CD4-positive, alpha-beta T cell treated with Interleukin-4 for 4 hours (primary cell): ENCODE data around the gene NSDHL.

Experiments used
- DNase-seq: peaks from one replicate; pipeline ENCODE4 v3.0.0-alpha.2; 2020

The NSDHL gene

GRCh38 chrX:152917656-152918579 is 87.1 kb downstream of the NSDHL start:
- DNase-seq: no peak

- DNase-seq: no peak
These were observed 87.8 kb downstream of the NSDHL start for GRCh38 chrX:152918707-152919106.
